OCI-LY7 (cell line): ENCODE measurements around the gene SLC6A12. TPM values are rescaled to one million over a fixed set of nuclear protein-coding genes. Genes with fewer than 3 reads are reported as not detected.

Experiments used
- BruUV-seq: library from RNA; stranded (reverse); fragments of 400-500 nt; replicated peaks from 2 replicates; lab custom pipeline; 2021; lab: Mats Ljungman, UMichigan
- CTCF ChIA-PET: fragments of 300-600 bp; sonication (Branson Sonifier 250); formaldehyde crosslinking; loops from one replicate; lab custom pipeline; 2022; ENCODE audit warnings: antibody characterized with exemption; ENCODE audit not compliant: unreplicated experiment; lab: Charles Lee
- POLR2A ChIA-PET: fragments of 300-600 bp; sonication (Branson Sonifier 250); formaldehyde crosslinking; loops from one replicate; lab custom pipeline; 2022; ENCODE audit warnings: antibody characterized with exemption; lab: Charles Lee
- DNase-seq: peaks from one replicate; pipeline ENCODE4 v3.0.0-alpha.2; 2015; ENCODE audit warnings: low spot score
- H2AFZ ChIP-seq: fragments of 200-600 bp; sonication (generic), shearing (Covaris generic); 2 replicates; pipeline ENCODE4 v1.6.1; 2014; ENCODE audit warnings: mild to moderate bottlenecking, antibody characterized with exemption, low read length, moderate library complexity
- H3K27ac ChIP-seq: fragments of 200-600 bp; sonication (generic); 2 replicates; pipeline ENCODE4 v1.5.1; 2014; ENCODE audit warnings: mixed run types, low read depth, mild to moderate bottlenecking, moderate library complexity, low read length, inconsistent platforms; ENCODE audit not compliant: poor library complexity, severe bottlenecking
- H3K36me3 ChIP-seq: fragments of 200-600 bp; sonication (generic); 2 replicates; pipeline ENCODE4 v1.6.1; 2014; ENCODE audit warnings: mild to moderate bottlenecking, antibody characterized with exemption, low read length, moderate library complexity, mixed read lengths; ENCODE audit not compliant: insufficient read depth
- H3K4me1 ChIP-seq: fragments of 200-600 bp; sonication (generic); 2 replicates; pipeline ENCODE4 v1.5.1; 2014; ENCODE audit warnings: mild to moderate bottlenecking, low read length; ENCODE audit not compliant: insufficient read depth, poor library complexity, severe bottlenecking
- H3K4me2 ChIP-seq: fragments of 200-600 bp; sonication (generic); 2 replicates; pipeline ENCODE4 v1.6.1; 2014; ENCODE audit warnings: mild to moderate bottlenecking, low read length
- H3K4me3 ChIP-seq: fragments of 200-600 bp; sonication (generic); 2 replicates; pipeline ENCODE4 v1.5.1; 2014; ENCODE audit warnings: mild to moderate bottlenecking, low read depth, low read length; ENCODE audit not compliant: poor library complexity, severe bottlenecking
- H3K79me2 ChIP-seq: fragments of 200-600 bp; sonication (generic); 2 replicates; pipeline ENCODE4 v1.6.1; 2016; ENCODE audit warnings: low read depth, mild to moderate bottlenecking, low read length, moderate library complexity, mixed read lengths; ENCODE audit not compliant: insufficient read depth
- H3K9me2 ChIP-seq: fragments of 200-600 bp; sonication (generic); 2 replicates; pipeline ENCODE4 v1.6.1; 2016; ENCODE audit warnings: mild to moderate bottlenecking, low read length, mixed read lengths; ENCODE audit not compliant: insufficient read depth
- H3K9me3 ChIP-seq: fragments of 200-600 bp; sonication (generic); 2 replicates; pipeline ENCODE4 v1.6.1; 2014; ENCODE audit warnings: mild to moderate bottlenecking, mixed run types, low read length, mixed read lengths
- H4K20me1 ChIP-seq: fragments of 200-600 bp; sonication (generic); 2 replicates; pipeline ENCODE4 v1.6.1; 2014; ENCODE audit warnings: mild to moderate bottlenecking, antibody characterized with exemption, low read length, moderate library complexity, mixed read lengths; ENCODE audit not compliant: insufficient read depth
- CTCF ChIP-seq: fragments of 200-600 bp; sonication (generic); conservative IDR thresholded peaks from 2 replicates; pipeline ENCODE4 v1.5.1; 2014; ENCODE audit warnings: mild to moderate bottlenecking, antibody characterized with exemption, low read length, moderate library complexity, mixed read lengths
- EZH2phosphoT487 ChIP-seq: fragments of 200-600 bp; sonication (generic); IDR thresholded peaks from 2 replicates; pipeline ENCODE4 v1.6.1; 2018; ENCODE audit warnings: low read depth, borderline replicate concordance, mild to moderate bottlenecking, mixed run types, antibody characterized with exemption, low read length, moderate library complexity, mixed read lengths
- intact Hi-C: fragments of 100-400 bp; cut with micrococcal nuclease; formaldehyde crosslinking; loops from one replicate; pipeline ENCODE4 v1.10.0; 2022; ENCODE audit not compliant: unreplicated experiment
- total RNA-seq, 2 experiments: library from RNA; depleted of rRNA in 1 of 2; stranded (reverse); fragments of >200 nt in 1 of 2; shearing (Covaris generic) in 1 of 2; gene quantifications; 2 replicates each; pipeline ENCODE4 v1.2.3, GENCODE V29; 2014 to 2022

SLC6A12 gene
- total RNA-seq, 2 experiments from 2014 or later, result not detected

DNA sequence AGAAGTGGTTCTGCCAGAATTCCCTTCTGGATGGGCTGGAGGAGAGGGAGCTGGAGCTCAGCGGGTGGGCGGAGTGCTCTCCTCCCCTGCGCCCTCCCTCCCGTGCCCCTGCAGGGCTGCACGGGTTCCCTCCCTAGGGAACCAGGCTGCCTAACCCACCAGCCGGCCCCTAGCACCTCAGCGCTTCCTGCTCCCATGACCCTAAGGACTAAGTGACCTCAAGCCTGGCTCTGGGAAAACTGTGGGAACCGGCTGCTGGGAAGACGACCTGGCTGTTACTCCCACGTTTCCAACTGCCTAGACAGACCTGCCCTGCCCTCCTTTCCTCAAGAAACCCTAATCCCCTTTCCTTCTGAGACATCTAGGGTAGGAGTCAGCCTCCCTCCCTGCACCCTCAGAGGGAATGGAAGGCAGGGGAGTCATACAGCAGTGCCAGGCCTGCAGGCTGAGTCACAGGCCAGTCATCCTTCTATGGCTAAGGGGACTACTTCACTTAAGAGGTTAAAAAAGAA is 31.5 kb downstream of the SLC6A12 start:
- H3K9me2 ChIP-seq, result no peaks in the 10 kb centered on the region
- no peak overlapping the region for H3K27ac ChIP-seq
- DNase-seq, result no peak
- ChIA-PET CTCF (no interaction called here), POLR2A (no interaction called here)
- H3K9me3 ChIP-seq, result no peaks in the 10 kb centered on the region
- H2AFZ ChIP-seq, result no peak overlapping the region
- H3K36me3 ChIP-seq, result no peaks in the 10 kb centered on the region
- no peaks in the 10 kb centered on the region for H4K20me1 ChIP-seq
- no TSS peak for BruUV-seq
- H3K4me2 ChIP-seq, result no peak overlapping the region
- no peaks in the 10 kb centered on the region for H3K4me1 ChIP-seq
- no peak for TF ChIP-seq EZH2phosphoT487
- TF ChIP-seq CTCF, result no peak
- intact Hi-C loops, result no loop called here
- H3K4me3 ChIP-seq, result no peak overlapping the region
- no peaks in the 10 kb centered on the region for H3K79me2 ChIP-seq

- no peak overlapping the region for H2AFZ ChIP-seq
- no peaks in the 10 kb centered on the region for H3K4me1 ChIP-seq
- H3K4me3 ChIP-seq, result no peak overlapping the region
- no peak for DNase-seq
- H3K4me2 ChIP-seq, result no peak overlapping the region
- H3K36me3 ChIP-seq, result no peaks in the 10 kb centered on the region
- H3K9me2 ChIP-seq, result no peaks in the 10 kb centered on the region
- H3K27ac ChIP-seq, result no peak overlapping the region
- POLR2A ChIA-PET, result no interaction called here
- no peaks in the 10 kb centered on the region for H3K9me3 ChIP-seq
- CTCF ChIA-PET, result no interaction called here
- no peak for TF ChIP-seq EZH2phosphoT487
- H4K20me1 ChIP-seq, result no peaks in the 10 kb centered on the region
- no peaks in the 10 kb centered on the region for H3K79me2 ChIP-seq
- BruUV-seq, result no TSS peak
- intact Hi-C loops, result no loop called here
These were observed 32.0 kb downstream of the SLC6A12 start for GRCh38 chr12:181921-182320.

GRCh38 chr12:180445-180844 is 33.5 kb downstream of the SLC6A12 start:
- Histone ChIP-seq H3K4me1 (no peaks in the 10 kb centered on the region), H3K9me3 (no peaks in the 10 kb centered on the region), H3K4me3 (no peak overlapping the region), H3K27ac (no peak overlapping the region), H3K9me2 (no peaks in the 10 kb centered on the region), H3K36me3 (no peaks in the 10 kb centered on the region), H2AFZ (no peak overlapping the region), H4K20me1 (no peaks in the 10 kb centered on the region), H3K79me2 (no peaks in the 10 kb centered on the region), H3K4me2 (no peak overlapping the region)
- TF ChIP-seq EZH2phosphoT487, result no peak
- CTCF ChIA-PET, result no interaction called here
- intact Hi-C loops, result no loop called here
- POLR2A ChIA-PET, result no interaction called here
- DNase-seq, result no peak
- no TSS peak for BruUV-seq

- ChIA-PET CTCF (no interaction called here), POLR2A (no interaction called here)
- H3K9me3 ChIP-seq, result no peaks in the 10 kb centered on the region
- H3K79me2 ChIP-seq, result no peaks in the 10 kb centered on the region
- H3K4me1 ChIP-seq, result no peaks in the 10 kb centered on the region
- intact Hi-C loops, result no loop called here
- H2AFZ ChIP-seq, result no peak overlapping the region
- no peak overlapping the region for H3K27ac ChIP-seq
- H3K4me2 ChIP-seq, result no peak overlapping the region
- no peaks in the 10 kb centered on the region for H3K36me3 ChIP-seq
- H3K4me3 ChIP-seq, result no peak overlapping the region
- DNase-seq, result no peak
- TF ChIP-seq EZH2phosphoT487 (no peak), CTCF (no peak)
- BruUV-seq, result no TSS peak
- H3K9me2 ChIP-seq, result no peaks in the 10 kb centered on the region
- no peaks in the 10 kb centered on the region for H4K20me1 ChIP-seq
These were observed 34.1 kb downstream of the SLC6A12 start for GRCh38 chr12:179885-180284.
